ENCODE results near the gene DOCK11. TPM values are rescaled to one million over a fixed set of nuclear protein-coding genes. Genes with fewer than 3 reads are reported as not detected.

DOCK11 gene
- total RNA-seq, 1 donor from 2014 or later = 4.3 TPM

DNA sequence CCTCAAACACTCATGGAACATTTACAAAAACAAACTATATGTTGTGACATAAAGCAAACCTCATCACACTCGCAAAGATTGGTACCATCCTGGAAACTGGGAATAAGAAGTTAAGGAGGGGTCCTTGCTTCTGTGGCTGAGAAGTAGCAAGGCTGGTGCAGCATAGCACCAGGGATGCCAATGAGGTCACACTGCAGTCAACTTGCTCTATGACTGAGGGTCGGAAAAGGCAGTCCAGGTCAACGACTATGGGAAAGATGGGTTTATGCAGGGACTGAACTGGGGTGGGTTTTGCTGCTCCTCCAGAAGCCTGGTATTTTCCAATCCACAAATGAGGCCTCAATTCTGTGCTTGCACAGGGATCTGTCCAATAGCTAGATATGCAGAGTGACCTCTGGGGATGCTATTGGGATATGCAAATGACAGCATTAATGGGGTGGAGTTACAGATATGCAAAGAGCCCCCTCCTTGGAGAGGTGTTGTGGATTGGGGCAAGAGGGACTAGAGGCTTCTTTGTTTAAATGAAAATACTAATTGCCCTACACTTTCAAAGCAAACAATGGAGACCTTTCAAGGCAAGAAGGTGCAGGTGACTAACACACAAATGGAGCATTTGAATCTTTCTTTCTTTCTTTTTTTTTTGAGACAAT, 224.6 kb downstream of the DOCK11 start:
- no peak for DNase-seq (ENCODE audit: low read depth)
- TF ChIP-seq, protein P1, sequence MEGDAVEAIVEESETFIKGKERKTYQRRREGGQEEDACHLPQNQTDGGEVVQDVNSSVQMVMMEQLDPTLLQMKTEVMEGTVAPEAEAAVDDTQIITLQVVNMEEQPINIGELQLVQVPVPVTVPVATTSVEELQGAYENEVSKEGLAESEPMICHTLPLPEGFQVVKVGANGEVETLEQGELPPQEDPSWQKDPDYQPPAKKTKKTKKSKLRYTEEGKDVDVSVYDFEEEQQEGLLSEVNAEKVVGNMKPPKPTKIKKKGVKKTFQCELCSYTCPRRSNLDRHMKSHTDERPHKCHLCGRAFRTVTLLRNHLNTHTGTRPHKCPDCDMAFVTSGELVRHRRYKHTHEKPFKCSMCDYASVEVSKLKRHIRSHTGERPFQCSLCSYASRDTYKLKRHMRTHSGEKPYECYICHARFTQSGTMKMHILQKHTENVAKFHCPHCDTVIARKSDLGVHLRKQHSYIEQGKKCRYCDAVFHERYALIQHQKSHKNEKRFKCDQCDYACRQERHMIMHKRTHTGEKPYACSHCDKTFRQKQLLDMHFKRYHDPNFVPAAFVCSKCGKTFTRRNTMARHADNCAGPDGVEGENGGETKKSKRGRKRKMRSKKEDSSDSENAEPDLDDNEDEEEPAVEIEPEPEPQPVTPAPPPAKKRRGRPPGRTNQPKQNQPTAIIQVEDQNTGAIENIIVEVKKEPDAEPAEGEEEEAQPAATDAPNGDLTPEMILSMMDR (conservative IDR thresholded peaks at IDR 0.05; ENCODE audit: low read depth, low read length) = no peak
- H3K4me3 ChIP-seq (ENCODE audit: low read depth, low read length) = no peak overlapping the region

DNA sequence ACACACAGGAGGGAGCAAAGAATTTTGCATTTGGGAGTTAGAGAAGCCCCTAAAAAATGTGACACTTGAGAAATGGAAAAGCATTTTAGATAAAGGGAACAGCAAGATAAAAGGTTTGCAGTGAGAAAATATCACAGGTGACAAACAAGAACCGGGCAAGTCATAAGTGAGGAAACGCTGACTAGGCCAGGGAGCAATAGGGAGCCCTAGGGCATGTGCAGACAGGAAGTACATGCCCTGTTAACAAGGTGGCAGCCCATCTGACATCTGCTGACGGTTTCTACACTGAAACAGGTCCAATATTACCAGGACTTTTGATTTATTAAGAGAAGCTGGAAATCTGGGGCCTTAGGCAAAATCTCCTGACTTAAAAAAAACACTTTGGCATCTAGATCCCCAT, 227.8 kb downstream of the DOCK11 start:
- H3K4me3 ChIP-seq (ENCODE audit: low read depth, low read length) = no peak overlapping the region
- DNase-seq (ENCODE audit: low read depth) = no peak
- TF ChIP-seq, protein P1 (conservative IDR thresholded peaks at IDR 0.05; ENCODE audit: low read depth, low read length) = no peak

DNA sequence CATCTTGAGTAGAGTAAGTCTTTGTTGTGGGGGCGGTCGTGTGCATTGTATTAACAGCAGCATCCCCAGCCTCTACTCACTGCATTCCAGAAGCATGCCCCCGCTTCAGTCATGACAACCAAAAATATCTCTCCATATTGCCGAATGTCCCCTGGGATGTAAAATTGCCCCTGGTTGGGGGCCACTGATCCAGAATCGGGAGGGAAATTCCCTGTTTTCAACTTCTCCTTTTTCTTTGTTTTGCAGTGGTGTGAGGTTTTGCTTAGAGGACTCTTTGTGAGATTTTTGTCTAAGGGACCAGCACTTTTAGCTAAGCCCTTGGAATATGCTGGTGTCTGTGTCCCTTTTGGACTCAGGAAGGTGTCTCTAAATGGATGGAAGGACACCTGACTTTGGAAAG, 228.8 kb downstream of the DOCK11 start:
- no peak for DNase-seq (ENCODE audit: low read depth)
- TF ChIP-seq, protein P1 (conservative IDR thresholded peaks at IDR 0.05; ENCODE audit: low read depth, low read length) = no peak
- no peak overlapping the region for H3K4me3 ChIP-seq (ENCODE audit: low read depth, low read length)

DNA sequence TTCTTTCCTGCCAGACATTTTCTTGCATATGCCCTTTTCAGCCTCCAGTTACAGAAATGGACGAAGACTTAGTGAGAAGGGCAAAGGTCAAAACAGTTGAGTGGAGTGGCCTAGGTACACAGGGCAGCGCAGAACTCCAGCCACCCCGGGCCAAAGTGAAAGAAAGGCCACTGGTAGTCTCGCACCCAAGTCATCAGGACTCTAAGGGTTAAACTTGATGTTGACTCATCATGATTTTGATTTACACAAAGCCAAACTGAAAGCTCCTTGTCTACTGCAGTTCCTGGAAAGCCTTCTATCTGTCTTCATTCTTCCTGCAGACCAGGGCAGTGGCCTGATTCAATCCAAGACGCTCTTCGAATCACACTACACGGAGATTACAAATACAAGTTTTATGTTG, 229.2 kb downstream of the DOCK11 start:
- DNase-seq (ENCODE audit: low read depth) = no peak
- H3K4me3 ChIP-seq (ENCODE audit: low read depth, low read length) = no peak overlapping the region
- TF ChIP-seq, protein P1 (conservative IDR thresholded peaks at IDR 0.05; ENCODE audit: low read depth, low read length) = no peak

DNA sequence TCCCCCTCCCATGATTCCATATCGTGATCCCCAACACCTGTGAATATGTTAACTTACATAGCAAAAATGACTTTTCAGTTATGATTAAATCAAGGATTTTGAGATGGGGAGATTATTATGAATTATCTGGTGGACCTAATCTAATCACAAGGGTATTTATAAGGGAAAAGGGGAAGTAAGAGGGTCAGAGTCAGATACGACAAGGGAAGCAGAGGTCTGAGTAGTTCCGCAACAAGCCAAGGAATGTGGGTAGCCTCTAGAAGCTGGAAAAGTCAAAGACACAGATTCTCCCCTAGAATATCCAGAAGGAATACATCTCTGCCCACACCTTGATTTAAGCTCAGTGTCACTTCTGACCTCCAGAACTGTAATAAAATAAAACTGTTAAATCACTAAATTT, 230.8 kb downstream of the DOCK11 start:
- H3K4me3 ChIP-seq (ENCODE audit: low read depth, low read length) = no peak overlapping the region
- TF ChIP-seq, protein P1 (conservative IDR thresholded peaks at IDR 0.05; ENCODE audit: low read depth, low read length) = no peak
- no peak for DNase-seq (ENCODE audit: low read depth)

DNA sequence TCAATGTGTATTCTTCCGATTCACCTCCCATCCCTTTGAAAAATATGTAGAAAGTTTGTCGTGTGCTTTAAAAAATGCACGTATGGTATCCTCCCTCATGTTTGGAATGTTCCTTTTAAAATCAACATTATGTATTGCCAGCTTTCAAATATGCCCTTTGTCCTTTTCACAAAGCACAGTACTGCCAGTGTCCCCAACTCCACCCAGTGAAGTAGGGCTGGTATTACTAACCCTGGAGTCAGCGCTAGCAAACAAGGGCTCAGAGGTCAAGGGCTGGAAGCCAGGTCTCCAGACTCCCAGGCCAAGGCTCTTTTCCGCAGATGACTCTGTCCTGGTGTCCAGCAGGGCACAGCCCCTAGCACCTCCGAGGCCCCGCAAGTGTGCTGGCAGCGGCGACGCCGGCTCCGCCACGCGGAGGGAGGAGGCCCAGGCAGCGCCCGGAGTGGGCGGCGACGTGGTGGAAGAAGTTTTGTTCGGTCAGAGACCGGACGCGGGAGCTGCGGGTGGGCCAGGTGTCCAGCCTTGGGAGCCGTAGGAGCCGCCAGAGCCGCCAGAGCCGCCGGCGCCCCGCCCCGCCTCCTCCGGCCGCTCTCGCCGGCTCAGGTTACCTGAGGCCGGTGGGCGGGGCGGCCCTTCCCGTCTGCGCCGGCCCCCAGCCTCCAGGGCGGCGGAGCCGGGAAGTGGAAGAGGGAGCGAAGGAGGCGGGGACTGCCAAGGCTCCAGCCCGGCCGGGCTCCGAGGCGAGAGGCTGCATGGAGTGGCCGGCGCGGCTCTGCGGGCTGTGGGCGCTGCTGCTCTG, 231.5 kb downstream of the DOCK11 start, which contains the start of gene IL13RA1:
IL13RA1 (plus strand) TSS at position 720 of the 799 bp plus-strand sequence; CDS start at position 753, 33 bp downstream.
- TF ChIP-seq, protein P1 (conservative IDR thresholded peaks at IDR 0.05; ENCODE audit: low read depth, low read length) = no peak
- peak within 1 kb of the TSS; percentile 68 for H3K4me3 ChIP-seq (ENCODE audit: low read depth, low read length)
- no peak for DNase-seq (ENCODE audit: low read depth)
